Lung (tissue), 12 donors: Measurements from ENCODE around the gene LTB4R2. TPM values are rescaled to one million over a fixed set of nuclear protein-coding genes. Genes with fewer than 3 reads are reported as not detected.

ENCODE experiments used
- ATAC-seq: fragments of 200-7000 bp; cut with Tn5 transposase; one replicate; pipeline ENCODE4 v1.9.1; 2020; ENCODE audit warnings: moderate number of reproducible peaks; ENCODE audit not compliant: insufficient read depth, low FRiP score
- DNase-seq, 3 donors: peaks; one replicate each; pipeline ENCODE4 v3.0.0-alpha.2; 2013 to 2017
- H3K27ac ChIP-seq, 2 donors: one replicate each; pipeline ENCODE4 v1.5.1; 2013; ENCODE audit warnings: mild to moderate bottlenecking in 2 of 2, moderate library complexity in 2 of 2, control low read depth in 1 of 2, inconsistent platforms in 1 of 2, low read depth in 1 of 2, low read length in 1 of 2
- H3K27me3 ChIP-seq, 3 donors: one replicate each; pipeline ENCODE4 v1.5.1; 2013; ENCODE audit warnings: low read length in 2 of 3; ENCODE audit not compliant: control insufficient read depth in 3 of 3, insufficient read depth in 3 of 3
- H3K36me3 ChIP-seq, 4 donors: one replicate each; pipeline ENCODE4 v1.5.1; 2013; ENCODE audit warnings: low read length in 4 of 4, mild to moderate bottlenecking in 1 of 4, moderate library complexity in 1 of 4; ENCODE audit not compliant: control insufficient read depth in 4 of 4, insufficient read depth in 4 of 4
- H3K4me1 ChIP-seq, 5 donors: one replicate each; pipeline ENCODE4 v1.5.1; 2013; ENCODE audit warnings: low read length in 5 of 5, mild to moderate bottlenecking in 2 of 5, moderate library complexity in 1 of 5; ENCODE audit not compliant: control insufficient read depth in 5 of 5, insufficient read depth in 5 of 5
- H3K4me3 ChIP-seq: one replicate; pipeline ENCODE4 v1.5.1; 2013; ENCODE audit warnings: mild to moderate bottlenecking, control low read depth, moderate library complexity
- H3K9ac ChIP-seq, 2 donors: one replicate each; pipeline ENCODE4 v1.5.1; 2013; ENCODE audit warnings: low read length in 2 of 2, control low read depth in 1 of 2; ENCODE audit not compliant: insufficient read depth in 1 of 2
- H3K9me3 ChIP-seq, 4 donors: one replicate each; pipeline ENCODE4 v1.5.1; 2013; ENCODE audit warnings: low read length in 3 of 4, mild to moderate bottlenecking in 1 of 4, moderate library complexity in 1 of 4; ENCODE audit not compliant: control insufficient read depth in 4 of 4, insufficient read depth in 3 of 4
- WGBS, 2 donors: extraction: QIAGEN DNeasy Blood & Tissue Kit; methylation state at CpG; one replicate each; pipeline ENCODE4 v1.1.7; 2013; 5-methylcytosine and 5-hydroxymethylcytosine counted together
- polyA plus RNA-seq, 2 donors: library from polyadenylated mRNA; stranded (reverse); fragments of 200-250 nt; gene quantifications; one replicate each; pipeline ENCODE4 v1.2.1, GENCODE V29; 2013
- total RNA-seq, 2 donors: library from RNA; depleted of rRNA in 1 of 2; stranded (reverse); fragments of >200 nt in 1 of 2; gene quantifications; one replicate each; pipeline ENCODE4 v1.2.1, GENCODE V29; 2014 to 2021
- TF ChIP-seq, protein P1 (sequence below): IDR thresholded peaks from 2 replicates; pipeline ENCODE4 v1.5.1; 2012; ENCODE audit warnings: mild to moderate bottlenecking; ENCODE audit errors: control extremely low read depth, extremely low read depth
- donor health status: control.
- donor health status: control.
- donor health status: Bipolar disorder and iron deficiency.
- donor health status: healthy.
- donor health status: DM: yes; HTN: yes; CAD: no.

Gene LTB4R2
- total and polyA plus RNA-seq, 4 donors, result 1.8 to 14.0 (median 5.7) TPM

DNA sequence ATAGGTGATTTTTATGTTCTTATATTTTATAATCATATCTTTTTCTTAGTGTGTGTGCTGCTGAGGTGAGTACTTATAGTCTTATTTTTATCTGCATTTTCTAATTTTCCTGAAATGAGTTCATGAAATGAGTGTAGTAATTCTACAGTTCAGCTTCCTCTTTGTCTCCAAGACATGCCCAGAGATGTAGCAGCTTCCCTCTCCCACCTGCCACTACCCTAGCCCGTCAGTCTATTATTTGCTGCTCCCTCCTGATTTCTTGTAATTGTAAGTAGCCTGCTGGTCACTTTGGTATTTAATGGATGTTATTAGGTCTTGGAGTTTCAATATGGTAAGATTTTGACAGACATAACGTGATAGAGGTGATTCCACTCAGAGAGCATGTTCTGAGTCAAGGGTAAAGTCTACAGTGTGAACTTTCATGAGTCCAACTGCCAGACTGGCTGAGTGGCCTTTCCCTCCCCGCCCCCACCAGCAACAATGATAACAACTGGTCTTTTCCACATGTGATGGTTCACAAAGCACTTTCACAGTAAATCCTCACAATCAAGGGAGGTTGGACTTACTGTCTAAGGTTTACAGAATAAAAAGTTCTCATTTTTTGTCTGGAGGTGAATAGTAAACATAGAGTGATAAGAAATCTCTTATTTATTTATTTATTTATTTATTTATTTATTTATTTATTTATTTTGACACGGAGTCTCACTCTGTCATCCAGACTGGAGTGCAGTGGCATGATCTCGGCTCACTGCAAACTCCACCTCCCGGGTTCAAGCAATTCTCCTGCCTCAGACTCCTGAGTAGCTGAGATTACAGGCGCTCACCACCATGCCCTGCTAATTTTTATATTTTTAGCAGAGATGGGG is 34.1 kb downstream of the LTB4R2 start:
- Histone ChIP-seq H3K36me3 (no peaks in the 10 kb centered on the region), H3K4me3 (no peak overlapping the region), H3K4me1 (peaks cover 0 to 9% (median 2%) of the 10 kb centered on the region in 5 donors), H3K9ac (no peak overlapping the region), H3K27me3 (peaks cover 0 to 30% (median 29%) of the 10 kb centered on the region in 3 donors), H3K27ac (no peak overlapping the region), H3K9me3 (no peaks in the 10 kb centered on the region)
- WGBS, 2 donors, result 77 to 79% methylated on average over 7 of the region's 7 CpGs
- no peak for ATAC-seq
- TF ChIP-seq, protein P1, sequence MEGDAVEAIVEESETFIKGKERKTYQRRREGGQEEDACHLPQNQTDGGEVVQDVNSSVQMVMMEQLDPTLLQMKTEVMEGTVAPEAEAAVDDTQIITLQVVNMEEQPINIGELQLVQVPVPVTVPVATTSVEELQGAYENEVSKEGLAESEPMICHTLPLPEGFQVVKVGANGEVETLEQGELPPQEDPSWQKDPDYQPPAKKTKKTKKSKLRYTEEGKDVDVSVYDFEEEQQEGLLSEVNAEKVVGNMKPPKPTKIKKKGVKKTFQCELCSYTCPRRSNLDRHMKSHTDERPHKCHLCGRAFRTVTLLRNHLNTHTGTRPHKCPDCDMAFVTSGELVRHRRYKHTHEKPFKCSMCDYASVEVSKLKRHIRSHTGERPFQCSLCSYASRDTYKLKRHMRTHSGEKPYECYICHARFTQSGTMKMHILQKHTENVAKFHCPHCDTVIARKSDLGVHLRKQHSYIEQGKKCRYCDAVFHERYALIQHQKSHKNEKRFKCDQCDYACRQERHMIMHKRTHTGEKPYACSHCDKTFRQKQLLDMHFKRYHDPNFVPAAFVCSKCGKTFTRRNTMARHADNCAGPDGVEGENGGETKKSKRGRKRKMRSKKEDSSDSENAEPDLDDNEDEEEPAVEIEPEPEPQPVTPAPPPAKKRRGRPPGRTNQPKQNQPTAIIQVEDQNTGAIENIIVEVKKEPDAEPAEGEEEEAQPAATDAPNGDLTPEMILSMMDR, result no peak
- no peak for DNase-seq

DNA sequence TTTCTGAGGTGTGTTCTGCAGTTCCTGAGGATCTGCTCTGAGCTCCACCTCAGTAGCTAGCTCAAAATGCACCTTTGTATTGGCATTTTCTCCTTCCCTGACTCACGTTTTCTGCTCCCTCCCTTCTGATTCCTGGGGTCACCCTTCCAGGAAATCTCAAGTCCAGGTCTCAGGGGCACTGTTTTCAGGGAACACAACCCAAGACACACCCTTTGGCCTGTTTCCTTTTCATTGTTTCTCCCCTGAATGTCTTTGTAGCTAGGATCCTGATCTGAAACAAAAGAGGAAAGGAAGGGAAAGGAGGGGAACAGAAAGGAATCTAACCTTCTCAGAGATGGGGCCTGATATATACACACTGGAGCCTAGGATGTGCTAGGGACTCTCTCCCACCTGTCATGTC is 37.2 kb downstream of the LTB4R2 start:
- Histone ChIP-seq H3K9ac (no peak overlapping the region), H3K9me3 (no peaks in the 10 kb centered on the region), H3K36me3 (no peaks in the 10 kb centered on the region), H3K27ac (no peak overlapping the region), H3K4me3 (no peak overlapping the region), H3K27me3 (peaks cover 0 to 17% (median 13%) of the 10 kb centered on the region in 3 donors), H3K4me1 (peaks cover 0 to 7% (median 0%) of the 10 kb centered on the region in 5 donors)
- 48 to 50% methylated on average over 1 of the region's 1 CpG for WGBS, 2 donors
- DNase-seq, result no peak
- ATAC-seq, result no peak
- TF ChIP-seq, protein P1, result no peak

DNA sequence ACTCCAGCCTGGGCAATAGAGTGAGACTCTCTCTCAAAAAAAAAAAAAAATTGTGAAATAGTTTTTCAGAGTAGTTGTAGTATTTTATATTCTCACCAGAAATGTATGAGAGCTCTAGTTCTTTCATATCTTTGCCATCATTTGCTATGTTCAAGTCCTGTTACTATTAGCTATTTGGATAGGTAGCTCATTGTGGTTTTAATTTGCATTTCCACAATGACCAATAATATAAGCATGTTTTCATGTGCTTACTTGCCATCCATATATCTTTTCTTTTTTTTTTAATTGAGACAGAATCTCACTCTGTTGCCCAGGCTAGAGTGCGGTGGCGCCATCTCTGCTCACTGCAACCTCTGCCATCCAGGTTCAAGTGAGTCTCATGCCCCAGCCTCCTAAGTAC is 38.2 kb downstream of the LTB4R2 start:
- no peak for ATAC-seq
- peaks cover 0 to 14% (median 11%) of the 10 kb centered on the region in 3 donors for H3K27me3 ChIP-seq

More for the DNA sequence above, 38.2 kb downstream of the LTB4R2 start:
- TF ChIP-seq, protein P1, result no peak
- no peak for DNase-seq
- H3K9me3 ChIP-seq, result no peaks in the 10 kb centered on the region
- H3K9ac ChIP-seq, result no peak overlapping the region
- no peak overlapping the region for H3K27ac ChIP-seq
- no peaks in the 10 kb centered on the region for H3K36me3 ChIP-seq
- 97 to 98% methylated on average over 2 of the region's 2 CpGs for WGBS, 2 donors
- H3K4me1 ChIP-seq, result peaks cover 0 to 8% (median 0%) of the 10 kb centered on the region in 5 donors
- no peak overlapping the region for H3K4me3 ChIP-seq
